Lung (tissue), 12 donors: Measurements from ENCODE around the gene TAMALIN. TPM values are rescaled to one million over a fixed set of nuclear protein-coding genes. Genes with fewer than 3 reads are reported as not detected.
A peak's percentile ranks its signal among the peaks of the same experiment; 100 is the strongest.

ENCODE experiments used
- ATAC-seq: fragments of 200-7000 bp; cut with Tn5 transposase; one replicate; pipeline ENCODE4 v1.9.1; 2020; ENCODE audit warnings: moderate number of reproducible peaks; ENCODE audit not compliant: insufficient read depth, low FRiP score
- DNase-seq, 3 donors: peaks; one replicate each; pipeline ENCODE4 v3.0.0-alpha.2; 2013 to 2017
- H3K27ac ChIP-seq, 2 donors: one replicate each; pipeline ENCODE4 v1.5.1; 2013; ENCODE audit warnings: mild to moderate bottlenecking in 2 of 2, moderate library complexity in 2 of 2, control low read depth in 1 of 2, inconsistent platforms in 1 of 2, low read depth in 1 of 2, low read length in 1 of 2
- H3K27me3 ChIP-seq, 3 donors: one replicate each; pipeline ENCODE4 v1.5.1; 2013; ENCODE audit warnings: low read length in 2 of 3; ENCODE audit not compliant: control insufficient read depth in 3 of 3, insufficient read depth in 3 of 3
- H3K36me3 ChIP-seq, 4 donors: one replicate each; pipeline ENCODE4 v1.5.1; 2013; ENCODE audit warnings: low read length in 4 of 4, mild to moderate bottlenecking in 1 of 4, moderate library complexity in 1 of 4; ENCODE audit not compliant: control insufficient read depth in 4 of 4, insufficient read depth in 4 of 4
- H3K4me1 ChIP-seq, 5 donors: one replicate each; pipeline ENCODE4 v1.5.1; 2013; ENCODE audit warnings: low read length in 5 of 5, mild to moderate bottlenecking in 2 of 5, moderate library complexity in 1 of 5; ENCODE audit not compliant: control insufficient read depth in 5 of 5, insufficient read depth in 5 of 5
- H3K4me3 ChIP-seq: one replicate; pipeline ENCODE4 v1.5.1; 2013; ENCODE audit warnings: mild to moderate bottlenecking, control low read depth, moderate library complexity
- H3K9ac ChIP-seq, 2 donors: one replicate each; pipeline ENCODE4 v1.5.1; 2013; ENCODE audit warnings: low read length in 2 of 2, control low read depth in 1 of 2; ENCODE audit not compliant: insufficient read depth in 1 of 2
- H3K9me3 ChIP-seq, 4 donors: one replicate each; pipeline ENCODE4 v1.5.1; 2013; ENCODE audit warnings: low read length in 3 of 4, mild to moderate bottlenecking in 1 of 4, moderate library complexity in 1 of 4; ENCODE audit not compliant: control insufficient read depth in 4 of 4, insufficient read depth in 3 of 4
- CTCF ChIP-seq: IDR thresholded peaks from 2 replicates; pipeline ENCODE4 v1.5.1; 2012; ENCODE audit warnings: mild to moderate bottlenecking; ENCODE audit errors: control extremely low read depth, extremely low read depth
- WGBS, 2 donors: extraction: QIAGEN DNeasy Blood & Tissue Kit; methylation state at CpG; one replicate each; pipeline ENCODE4 v1.1.7; 2013; 5-methylcytosine and 5-hydroxymethylcytosine counted together
- polyA plus RNA-seq, 2 donors: library from polyadenylated mRNA; stranded (reverse); fragments of 200-250 nt; gene quantifications; one replicate each; pipeline ENCODE4 v1.2.1, GENCODE V29; 2013
- total RNA-seq, 2 donors: library from RNA; depleted of rRNA in 1 of 2; stranded (reverse); fragments of >200 nt in 1 of 2; gene quantifications; one replicate each; pipeline ENCODE4 v1.2.1, GENCODE V29; 2014 to 2021
- donor health status: control.
- donor health status: control.
- donor health status: Bipolar disorder and iron deficiency.
- donor health status: healthy.
- donor health status: DM: yes; HTN: yes; CAD: no.

Gene TAMALIN
- total and polyA plus RNA-seq, 4 donors, result 31.4 to 84.0 (median 60.4) TPM

- peak overlapping the region; percentile 83 for H3K4me3 ChIP-seq
- peak overlapping the region in 1 of 2 donors; percentile 46 for H3K9ac ChIP-seq
- peak overlapping the region; percentile 89 to 96 for H3K27ac ChIP-seq
- H3K27me3 ChIP-seq, result peaks cover 0 to 29% (median 0%) of the 10 kb centered on the region in 3 donors
- no peak for ATAC-seq
- DNase-seq, result peak; percentile 53 to 69 (median 56)
- no peak for TF ChIP-seq CTCF
- 2 to 6% methylated on average over 57 to 72 of the region's 72 CpGs for WGBS, 2 donors
- H3K9me3 ChIP-seq, result no peaks in the 10 kb centered on the region
- H3K4me1 ChIP-seq, result peaks cover 0 to 50% (median 24%) of the 10 kb centered on the region in 5 donors
- H3K36me3 ChIP-seq, result peaks cover 0 to 13% (median 11%) of the 10 kb centered on the region in 4 donors
Observed at GRCh38 chr12:52007158-52007921, 594 bp downstream of the TAMALIN start.

GRCh38 chr12:52007982-52008510 lies 1.3 kb downstream of the TAMALIN start:
- WGBS, 2 donors, result 35 to 49% methylated on average over 5 of the region's 5 CpGs
- H3K27ac ChIP-seq, result peak overlapping the region; percentile 89 to 96
- DNase-seq, result no peak

GRCh38 chr12:52009081-52009751 lies 2.5 kb downstream of the TAMALIN start:
- Histone ChIP-seq H3K9me3 (no peaks in the 10 kb centered on the region), H3K4me3 (peak overlapping the region; percentile 30), H3K27me3 (peaks cover 0 to 29% (median 0%) of the 10 kb centered on the region in 3 donors), H3K9ac (peak overlapping the region in 1 of 2 donors; percentile 58), H3K4me1 (peaks cover 0 to 49% (median 24%) of the 10 kb centered on the region in 5 donors), H3K36me3 (peaks cover 0 to 27% (median 23%) of the 10 kb centered on the region in 4 donors), H3K27ac (peak overlapping the region; percentile 72 to 76)
- DNase-seq (peak in 1 of 3 donors; percentile 44), ATAC-seq (no peak)
- TF ChIP-seq CTCF, result no peak
- WGBS, 2 donors, result 67 to 73% methylated on average over 10 of the region's 10 CpGs

More at GRCh38 chr12:52007982-52008510, 1.3 kb downstream of the TAMALIN start:
- Histone ChIP-seq H3K27me3 (peaks cover 0 to 29% (median 0%) of the 10 kb centered on the region in 3 donors), H3K9ac (peak overlapping the region; percentile 46 to 48), H3K36me3 (peaks cover 0 to 18% (median 15%) of the 10 kb centered on the region in 4 donors), H3K9me3 (no peaks in the 10 kb centered on the region), H3K4me3 (peak overlapping the region; percentile 83), H3K4me1 (peaks cover 0 to 50% (median 24%) of the 10 kb centered on the region in 5 donors)
- no peak for TF ChIP-seq CTCF
- ATAC-seq, result no peak
